Mammary epithelial cell (primary cell): ENCODE results near the gene MBP.

Experiments used
- CTCF ChIP-seq, 2 donors: IDR thresholded peaks in 1 of 2; conservative IDR thresholded peaks in 1 of 2; 2 replicates each; pipeline ENCODE4 v1.5.1; 2011 to 2012; ENCODE audit warnings: inconsistent platforms in 2 of 2, low read length in 2 of 2, mild to moderate bottlenecking in 2 of 2, control low read depth in 1 of 2, low read depth in 1 of 2; ENCODE audit not compliant: insufficient read depth in 1 of 2; ENCODE audit errors: extremely low read depth in 1 of 2
- EZH2 ChIP-seq: IDR thresholded peaks from 2 replicates; pipeline ENCODE4 v1.6.1; 2012; ENCODE audit warnings: low read length, inconsistent platforms, borderline replicate concordance

GRCh38 chr18:77084688-77085035, 47.9 kb downstream of the MBP start:
- TF ChIP-seq CTCF (conservative IDR thresholded peaks at IDR 0.05 in 1 of 2, IDR thresholded peaks at IDR 0.05 in 1 of 2; ENCODE audit: extremely low read depth in 1 of 2, insufficient read depth in 1 of 2, low read depth in 1 of 2, low read length in 2 of 2) (no peak), EZH2 (no peak)
